ENCODE measurements around the gene CHTF18.

The CHTF18 gene

DNA sequence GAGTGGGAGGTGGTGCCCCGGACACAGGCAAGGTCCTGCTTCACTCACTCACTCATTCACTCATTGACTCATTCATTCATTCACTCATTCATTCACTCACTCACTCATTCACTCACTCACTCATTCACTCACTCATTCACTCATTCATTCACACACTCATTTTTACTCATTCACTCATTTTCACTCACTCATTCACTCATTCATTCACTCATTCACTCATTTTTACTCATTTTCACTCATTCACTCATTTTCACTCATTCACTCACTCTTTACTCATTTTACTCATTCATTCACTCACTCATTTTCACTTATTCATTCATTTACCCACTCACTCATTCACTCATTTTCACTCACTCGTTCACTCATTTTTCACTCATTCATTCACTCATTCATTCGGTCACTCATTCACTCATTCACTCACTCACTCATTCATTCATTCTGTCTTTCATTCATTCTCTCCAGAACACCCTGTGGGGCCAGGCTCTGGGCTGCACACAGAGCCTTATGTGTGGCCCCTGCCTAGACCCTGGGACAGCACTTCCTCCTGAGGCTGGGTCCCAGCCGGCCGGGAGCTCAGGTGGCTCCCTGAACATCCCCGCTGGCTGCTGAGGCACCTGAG is 9.4 kb upstream of the CHTF18 start:
- no peaks in the 10 kb centered on the region for H3K9me2 ChIP-seq (replicated peaks; ENCODE audit: low read depth, low read length)
- H3K36me3 ChIP-seq (ENCODE audit: insufficient read depth, low read length): no peaks in the 10 kb centered on the region
- no peaks in the 10 kb centered on the region for H3K27me3 ChIP-seq (ENCODE audit: insufficient read depth, low read length, poor library complexity, severe bottlenecking)
- no peaks in the 10 kb centered on the region for H4K20me1 ChIP-seq (ENCODE audit: insufficient read depth, low read length, poor library complexity, severe bottlenecking)
- no peaks in the 10 kb centered on the region for H3F3A ChIP-seq (ENCODE audit: low read depth)
- no peaks in the 10 kb centered on the region for H3K9me3 ChIP-seq (ENCODE audit: insufficient read depth, low read depth, low read length)
- no peak overlapping the region for H3K4me2 ChIP-seq (ENCODE audit: low read depth, low read length, poor library complexity, severe bottlenecking)
- TF ChIP-seq, protein P1, sequence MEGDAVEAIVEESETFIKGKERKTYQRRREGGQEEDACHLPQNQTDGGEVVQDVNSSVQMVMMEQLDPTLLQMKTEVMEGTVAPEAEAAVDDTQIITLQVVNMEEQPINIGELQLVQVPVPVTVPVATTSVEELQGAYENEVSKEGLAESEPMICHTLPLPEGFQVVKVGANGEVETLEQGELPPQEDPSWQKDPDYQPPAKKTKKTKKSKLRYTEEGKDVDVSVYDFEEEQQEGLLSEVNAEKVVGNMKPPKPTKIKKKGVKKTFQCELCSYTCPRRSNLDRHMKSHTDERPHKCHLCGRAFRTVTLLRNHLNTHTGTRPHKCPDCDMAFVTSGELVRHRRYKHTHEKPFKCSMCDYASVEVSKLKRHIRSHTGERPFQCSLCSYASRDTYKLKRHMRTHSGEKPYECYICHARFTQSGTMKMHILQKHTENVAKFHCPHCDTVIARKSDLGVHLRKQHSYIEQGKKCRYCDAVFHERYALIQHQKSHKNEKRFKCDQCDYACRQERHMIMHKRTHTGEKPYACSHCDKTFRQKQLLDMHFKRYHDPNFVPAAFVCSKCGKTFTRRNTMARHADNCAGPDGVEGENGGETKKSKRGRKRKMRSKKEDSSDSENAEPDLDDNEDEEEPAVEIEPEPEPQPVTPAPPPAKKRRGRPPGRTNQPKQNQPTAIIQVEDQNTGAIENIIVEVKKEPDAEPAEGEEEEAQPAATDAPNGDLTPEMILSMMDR (conservative IDR thresholded peaks at IDR 0.05; ENCODE audit: low read length): no peak
- no peak for TF ChIP-seq EZH2phosphoT487 (IDR thresholded peaks at IDR 0.05; ENCODE audit: borderline replicate concordance)
- H3K79me2 ChIP-seq (ENCODE audit: insufficient read depth, low read length): no peaks in the 10 kb centered on the region
- H2AFZ ChIP-seq (ENCODE audit: low read length): no peak overlapping the region
- no peak overlapping the region for H3K4me3 ChIP-seq (ENCODE audit: low read length, poor library complexity, severe bottlenecking)
- no peaks in the 10 kb centered on the region for H3K4me1 ChIP-seq (ENCODE audit: insufficient read depth, low read length, poor library complexity, severe bottlenecking)
- no peak overlapping the region for H3K9ac ChIP-seq (ENCODE audit: low read depth, low read length, poor library complexity, severe bottlenecking)

DNA sequence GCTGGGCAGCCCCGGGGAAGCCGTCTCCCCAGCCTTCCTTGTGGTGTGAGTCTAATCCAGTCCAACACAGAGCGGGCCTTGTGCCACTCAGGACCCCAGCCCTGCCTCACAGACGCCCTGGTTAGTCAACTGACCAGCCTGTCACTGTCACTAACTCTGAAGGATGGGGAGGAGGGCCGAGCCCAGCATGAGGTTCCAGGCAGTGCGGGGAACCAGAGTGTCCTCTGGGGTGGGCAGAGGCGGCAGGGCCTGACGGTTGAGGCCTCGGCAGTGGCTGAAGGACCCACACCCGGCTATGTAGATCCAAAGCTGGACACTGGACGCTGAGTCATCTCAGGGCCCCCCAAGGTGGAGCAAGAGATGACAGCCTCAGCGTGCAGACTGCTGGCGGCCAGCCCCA is 8.9 kb upstream of the CHTF18 start:
- no peak overlapping the region for H3K9ac ChIP-seq (ENCODE audit: low read depth, low read length, poor library complexity, severe bottlenecking)
- no peaks in the 10 kb centered on the region for H3K79me2 ChIP-seq (ENCODE audit: insufficient read depth, low read length)
- no peaks in the 10 kb centered on the region for H3K4me1 ChIP-seq (ENCODE audit: insufficient read depth, low read length, poor library complexity, severe bottlenecking)

DNA sequence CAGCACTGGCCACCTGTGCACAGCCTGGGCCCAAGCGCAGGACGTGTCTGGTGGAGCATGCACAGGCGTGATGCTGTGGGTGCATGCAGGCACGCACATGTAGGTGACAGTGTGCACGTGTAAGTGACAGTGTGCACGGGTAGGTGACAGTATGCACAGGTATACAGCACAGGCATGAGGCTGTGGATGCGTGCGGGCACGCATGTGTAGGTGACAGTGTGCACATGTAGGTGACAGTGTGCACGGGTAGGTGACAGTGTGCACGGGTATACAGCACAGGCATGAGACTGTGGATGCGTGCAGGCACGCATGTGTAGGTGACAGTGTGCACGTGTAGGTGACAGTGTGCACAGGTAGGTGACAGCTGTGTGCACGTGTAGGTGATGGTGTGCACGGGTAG is 8.1 kb upstream of the CHTF18 start:
- Histone ChIP-seq H3K4me1 (ENCODE audit: insufficient read depth, low read length, poor library complexity, severe bottlenecking) (no peaks in the 10 kb centered on the region), H3K9me3 (ENCODE audit: insufficient read depth, low read depth, low read length) (no peaks in the 10 kb centered on the region), H3K9ac (ENCODE audit: low read depth, low read length, poor library complexity, severe bottlenecking) (no peak overlapping the region), H3K27me3 (ENCODE audit: insufficient read depth, low read length, poor library complexity, severe bottlenecking) (no peaks in the 10 kb centered on the region), H3K36me3 (ENCODE audit: insufficient read depth, low read length) (no peaks in the 10 kb centered on the region), H3K79me2 (ENCODE audit: insufficient read depth, low read length) (no peaks in the 10 kb centered on the region), H3K9me2 (replicated peaks; ENCODE audit: low read depth, low read length) (no peaks in the 10 kb centered on the region), H3K4me3 (ENCODE audit: low read length, poor library complexity, severe bottlenecking) (no peak overlapping the region), H2AFZ (ENCODE audit: low read length) (no peak overlapping the region), H3K4me2 (ENCODE audit: low read depth, low read length, poor library complexity, severe bottlenecking) (no peak overlapping the region), H4K20me1 (ENCODE audit: insufficient read depth, low read length, poor library complexity, severe bottlenecking) (no peaks in the 10 kb centered on the region), H3F3A (ENCODE audit: low read depth) (no peaks in the 10 kb centered on the region)
- TF ChIP-seq, protein P1 (conservative IDR thresholded peaks at IDR 0.05; ENCODE audit: low read length): no peak
- no peak for TF ChIP-seq EZH2phosphoT487 (IDR thresholded peaks at IDR 0.05; ENCODE audit: borderline replicate concordance)

More for the DNA sequence above, 8.9 kb upstream of the CHTF18 start:
- Histone ChIP-seq H4K20me1 (ENCODE audit: insufficient read depth, low read length, poor library complexity, severe bottlenecking) (no peaks in the 10 kb centered on the region), H3K4me2 (ENCODE audit: low read depth, low read length, poor library complexity, severe bottlenecking) (no peak overlapping the region), H3K27me3 (ENCODE audit: insufficient read depth, low read length, poor library complexity, severe bottlenecking) (no peaks in the 10 kb centered on the region), H3K4me3 (ENCODE audit: low read length, poor library complexity, severe bottlenecking) (no peak overlapping the region), H3F3A (ENCODE audit: low read depth) (no peaks in the 10 kb centered on the region), H3K36me3 (ENCODE audit: insufficient read depth, low read length) (no peaks in the 10 kb centered on the region), H2AFZ (ENCODE audit: low read length) (no peak overlapping the region), H3K9me2 (replicated peaks; ENCODE audit: low read depth, low read length) (no peaks in the 10 kb centered on the region), H3K9me3 (ENCODE audit: insufficient read depth, low read depth, low read length) (no peaks in the 10 kb centered on the region)
- no peak for TF ChIP-seq EZH2phosphoT487 (IDR thresholded peaks at IDR 0.05; ENCODE audit: borderline replicate concordance)
- TF ChIP-seq, protein P1 (conservative IDR thresholded peaks at IDR 0.05; ENCODE audit: low read length): no peak

Measured in Loucy (cell line).